Measurements from ENCODE around the gene SLC43A2. TPM values are rescaled to one million over a fixed set of nuclear protein-coding genes. Genes with fewer than 3 reads are reported as not detected.
"Not testable (repeated sequence)": the region's sequence is repeated elsewhere in the genome, so short reads cannot be mapped to it uniquely, and the experiment has no call there.

The SLC43A2 gene
- total RNA-seq, 2 experiments from 2014 or later = 9.0 to 10.2 TPM

GRCh38 chr17:1529863-1530262 lies 98.8 kb downstream of the SLC43A2 start:
- Mint-ChIP-seq H3K9me3 (no peaks in the 10 kb centered on the region), H3K36me3 (ENCODE audit: low read depth) (peaks cover 38% of the 10 kb centered on the region), H3K4me1 (ENCODE audit: low read depth) (peaks cover 15% of the 10 kb centered on the region), H3K4me3 (no peak overlapping the region), H3K27me3 (no peaks in the 10 kb centered on the region), H3K27ac (no peak overlapping the region)
- Histone ChIP-seq H3K4me1 (ENCODE audit: insufficient read depth, low read length) (peaks cover 18% of the 10 kb centered on the region), H3K4me3 (ENCODE audit: low read length) (no peak overlapping the region), H3K36me3 (ENCODE audit: insufficient read depth, low read length) (peaks cover 39% of the 10 kb centered on the region), H3K27ac (ENCODE audit: low read depth in 1 of 2, low read length in 2 of 2) (no peak overlapping the region), H3K27me3 (ENCODE audit: control insufficient read depth in 1 of 2, insufficient read depth in 2 of 2, low read length in 2 of 2) (no peaks in the 10 kb centered on the region), H3K9me3 (ENCODE audit: control insufficient read depth in 1 of 2, insufficient read depth in 1 of 2, low read length in 2 of 2) (no peaks in the 10 kb centered on the region)
- POLR2A ChIA-PET = interaction anchor here (4.3 kb wide), 1 partner anchor 14 kb away, joined by 19 read pairs; the partner anchor contains the start of gene INPP5K
- no peak for TF ChIP-seq CTCF (IDR thresholded peaks at IDR 0.05)
- no peak for ATAC-seq (ENCODE audit: poor library complexity)
- DNase-seq = no peak
- intact Hi-C loops (cut with DNase I, micrococcal nuclease) = loop anchor here (5.0 kb wide), 2 partner anchors 268 to 273 kb away; no protein-coding TSS in a partner anchor
- CTCF ChIA-PET = no interaction called here

GRCh38 chr17:1526876-1527275 lies 101.8 kb downstream of the SLC43A2 start:
- H3K9me3 ChIP-seq (ENCODE audit: control insufficient read depth in 1 of 2, insufficient read depth in 1 of 2, low read length in 2 of 2); CTCF ChIA-PET; H3K9me3 Mint-ChIP-seq; H3K27me3 Mint-ChIP-seq; H3K27me3 ChIP-seq (ENCODE audit: control insufficient read depth in 1 of 2, insufficient read depth in 2 of 2, low read length in 2 of 2); H3K4me3 ChIP-seq (ENCODE audit: low read length); intact Hi-C loops (cut with DNase I, micrococcal nuclease): not testable (repeated sequence)
- DNase-seq = peak in 6 of 14 experiments; percentile 11 to 65 (median 38)
- Mint-ChIP-seq H3K4me3 (peak overlapping the region; percentile 86), H3K27ac (peak overlapping the region; percentile 94), H3K4me1 (ENCODE audit: low read depth) (peaks cover 15% of the 10 kb centered on the region), H3K36me3 (ENCODE audit: low read depth) (peaks cover 23% of the 10 kb centered on the region)
- POLR2A ChIA-PET = interaction anchor here (0.8 to 4.3 kb wide), 3 partner anchors 11 to 175 kb away, joined by 3 to 19 read pairs (median 5); partner anchors contain the start of gene INPP5K
- H3K27ac ChIP-seq (ENCODE audit: low read depth in 1 of 2, low read length in 2 of 2) = peak overlapping the region in 1 of 2 donors; percentile 12
- peaks cover 18% of the 10 kb centered on the region for H3K4me1 ChIP-seq (ENCODE audit: insufficient read depth, low read length)
- ATAC-seq (ENCODE audit: poor library complexity) = peak; percentile 87
- peaks cover 16% of the 10 kb centered on the region for H3K36me3 ChIP-seq (ENCODE audit: insufficient read depth, low read length)

GRCh38 chr17:1522626-1523025 lies 106.0 kb downstream of the SLC43A2 start:
- Histone ChIP-seq H3K27ac (ENCODE audit: low read depth in 1 of 2, low read length in 2 of 2) (no peak overlapping the region), H3K36me3 (ENCODE audit: insufficient read depth, low read length) (peaks cover 26% of the 10 kb centered on the region), H3K9me3 (ENCODE audit: control insufficient read depth in 1 of 2, insufficient read depth in 1 of 2, low read length in 2 of 2) (no peaks in the 10 kb centered on the region), H3K27me3 (ENCODE audit: control insufficient read depth in 1 of 2, insufficient read depth in 2 of 2, low read length in 2 of 2) (no peaks in the 10 kb centered on the region), H3K4me3 (ENCODE audit: low read length) (no peak overlapping the region), H3K4me1 (ENCODE audit: insufficient read depth, low read length) (peaks cover 23% of the 10 kb centered on the region)
- Mint-ChIP-seq H3K36me3 (ENCODE audit: low read depth) (peaks cover 42% of the 10 kb centered on the region), H3K27me3 (no peaks in the 10 kb centered on the region), H3K9me3 (no peaks in the 10 kb centered on the region), H3K4me1 (ENCODE audit: low read depth) (peaks cover 19% of the 10 kb centered on the region), H3K4me3 (no peak overlapping the region), H3K27ac (no peak overlapping the region)
- intact Hi-C loops (cut with DNase I, micrococcal nuclease) = no loop called here
- TF ChIP-seq CTCF (IDR thresholded peaks at IDR 0.05) = no peak
- no peak for DNase-seq
- ChIA-PET CTCF (interaction anchor here (1.3 kb wide), 1 partner anchor 10 kb away, joined by 3 read pairs; no protein-coding TSS in a partner anchor), POLR2A (interaction anchor here (0.6 kb wide), 1 partner anchor 13 kb away, joined by 5 read pairs; no protein-coding TSS in a partner anchor)
- ATAC-seq (ENCODE audit: poor library complexity) = no peak

Measured in CD4-positive, alpha-beta T cell (primary cell).